Measurements from ENCODE around the gene SLAMF6.

DNA sequence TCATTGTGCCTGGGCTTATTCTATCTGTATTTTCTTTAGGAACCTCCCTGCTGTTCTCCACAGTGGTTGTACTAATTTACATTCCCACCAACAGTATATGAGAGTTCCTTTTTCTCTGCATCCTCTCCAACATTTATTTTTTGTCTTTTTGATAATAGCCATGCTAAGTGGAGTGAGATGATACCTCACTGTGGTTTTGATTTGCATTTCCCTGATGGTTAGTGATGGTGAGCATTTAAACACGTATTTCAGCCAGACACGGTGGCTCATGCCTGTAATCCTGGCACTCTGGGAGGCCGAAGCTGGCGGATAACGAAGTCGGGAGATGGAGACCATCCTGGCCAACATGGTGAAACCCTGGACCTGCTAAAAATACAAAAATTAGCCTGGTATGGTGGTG lies 57.9 kb downstream of the SLAMF6 start:
- TF ChIP-seq, protein P1, sequence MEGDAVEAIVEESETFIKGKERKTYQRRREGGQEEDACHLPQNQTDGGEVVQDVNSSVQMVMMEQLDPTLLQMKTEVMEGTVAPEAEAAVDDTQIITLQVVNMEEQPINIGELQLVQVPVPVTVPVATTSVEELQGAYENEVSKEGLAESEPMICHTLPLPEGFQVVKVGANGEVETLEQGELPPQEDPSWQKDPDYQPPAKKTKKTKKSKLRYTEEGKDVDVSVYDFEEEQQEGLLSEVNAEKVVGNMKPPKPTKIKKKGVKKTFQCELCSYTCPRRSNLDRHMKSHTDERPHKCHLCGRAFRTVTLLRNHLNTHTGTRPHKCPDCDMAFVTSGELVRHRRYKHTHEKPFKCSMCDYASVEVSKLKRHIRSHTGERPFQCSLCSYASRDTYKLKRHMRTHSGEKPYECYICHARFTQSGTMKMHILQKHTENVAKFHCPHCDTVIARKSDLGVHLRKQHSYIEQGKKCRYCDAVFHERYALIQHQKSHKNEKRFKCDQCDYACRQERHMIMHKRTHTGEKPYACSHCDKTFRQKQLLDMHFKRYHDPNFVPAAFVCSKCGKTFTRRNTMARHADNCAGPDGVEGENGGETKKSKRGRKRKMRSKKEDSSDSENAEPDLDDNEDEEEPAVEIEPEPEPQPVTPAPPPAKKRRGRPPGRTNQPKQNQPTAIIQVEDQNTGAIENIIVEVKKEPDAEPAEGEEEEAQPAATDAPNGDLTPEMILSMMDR (IDR thresholded peaks at IDR 0.05): no peak
- no peak for TF ChIP-seq POLR2A (IDR thresholded peaks at IDR 0.05)

Measured in Peyer's patch (tissue), 4 donors.